NCI-H526 treated with DMSO at 0.1 percent for 48 hours (cell line): ENCODE results near the gene RFTN1.

Experiments used
- DNase-seq: peaks from one replicate; lab custom pipeline; 2025; lab: John Stamatoyannopoulos, UW

The RFTN1 gene

GRCh38 chr3:16378415-16378814 is 135.1 kb downstream of the RFTN1 start:
- DNase-seq, result no peak

DNA sequence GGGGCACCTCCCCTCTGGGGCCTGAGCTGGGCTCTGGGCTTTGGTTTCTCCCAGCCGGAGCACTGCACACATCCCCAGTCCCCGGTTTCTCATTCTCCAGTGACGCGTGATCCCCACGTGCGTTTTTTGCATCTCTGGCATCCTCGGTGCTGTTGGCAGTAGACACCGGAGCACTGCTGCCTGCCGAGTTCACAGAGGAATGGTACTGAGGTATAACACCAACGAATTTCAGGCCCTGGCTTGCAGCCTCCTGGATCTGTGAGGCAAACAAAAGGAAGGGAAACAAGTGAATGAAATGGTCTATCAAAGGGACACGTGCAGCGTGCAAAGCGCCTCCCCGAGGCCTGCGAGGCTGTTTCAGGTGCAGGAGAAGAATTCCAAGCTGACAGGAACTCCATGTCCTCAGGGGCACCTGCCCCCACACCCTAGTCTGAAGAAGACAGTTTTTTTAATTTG is 135.6 kb downstream of the RFTN1 start:
- DNase-seq, result no peak

GRCh38 chr3:16377196-16377595 is 136.3 kb downstream of the RFTN1 start:
- no peak for DNase-seq

GRCh38 chr3:16375891-16376290 is 137.6 kb downstream of the RFTN1 start:
- no peak for DNase-seq

DNA sequence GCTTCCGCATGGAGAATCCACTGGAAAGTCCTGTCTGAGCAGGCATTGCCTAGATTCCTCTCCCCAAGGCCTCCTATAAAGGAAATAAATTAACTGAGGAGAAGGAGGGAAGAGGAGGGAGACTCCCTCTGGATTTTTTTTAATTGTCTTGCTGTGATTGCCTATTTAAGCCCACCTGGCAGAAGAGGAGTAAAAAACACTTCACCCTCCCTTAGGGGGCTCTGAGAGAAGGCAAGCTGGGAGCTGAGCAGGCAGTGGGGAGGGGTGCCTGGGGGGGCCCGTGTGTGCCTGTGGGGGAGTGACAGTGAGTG is 138.6 kb downstream of the RFTN1 start:
- no peak for DNase-seq

GRCh38 chr3:16374047-16374934 is 139.2 kb downstream of the RFTN1 start:
- DNase-seq, result no peak

- DNase-seq, result no peak
Measured at GRCh38 chr3:16373341-16373946, 140.1 kb downstream of the RFTN1 start.

DNA sequence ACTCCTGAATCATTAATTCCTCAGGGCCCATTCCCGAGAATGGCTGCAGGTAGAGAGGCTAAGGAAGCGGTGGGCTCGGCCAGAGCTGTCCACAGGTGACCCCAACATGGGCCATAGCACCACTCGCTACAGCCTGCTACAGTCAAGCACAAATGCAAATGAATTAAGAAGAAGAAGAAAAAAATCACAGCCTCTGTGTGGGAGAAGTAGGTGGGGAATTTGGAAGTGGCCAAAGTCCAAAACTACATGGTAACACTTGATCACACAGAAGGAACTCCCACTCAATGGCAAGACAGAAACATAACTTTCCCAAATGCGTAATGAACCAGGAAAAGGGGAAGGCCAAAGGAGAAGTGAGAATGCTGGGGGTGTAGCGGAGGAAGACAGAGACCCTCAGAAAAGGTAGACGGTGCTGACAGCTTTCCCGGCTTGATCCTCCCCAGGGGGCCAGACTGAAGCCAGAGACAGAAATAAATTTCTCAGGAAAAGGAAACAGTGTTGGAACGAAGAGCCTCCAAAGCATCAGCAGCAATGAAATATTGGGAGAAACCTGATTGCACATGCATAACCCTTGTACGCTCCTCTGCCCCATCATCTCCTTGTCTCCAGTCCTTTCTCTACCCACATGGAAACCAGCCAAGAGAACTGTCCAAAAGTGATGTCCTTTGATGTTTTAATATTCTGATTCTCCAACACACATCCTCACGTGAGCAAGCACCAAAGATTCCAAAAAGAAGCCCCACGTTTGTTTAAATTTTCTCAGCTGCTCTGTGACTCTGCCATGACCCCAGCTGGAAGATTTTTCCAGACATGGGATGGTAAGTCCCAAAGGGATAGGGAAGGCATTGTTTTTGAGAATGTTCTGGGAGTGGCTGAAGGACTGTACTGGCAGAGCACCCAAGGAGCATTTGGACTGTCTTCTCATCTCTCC is 140.9 kb downstream of the RFTN1 start:
- DNase-seq, result no peak

DNA sequence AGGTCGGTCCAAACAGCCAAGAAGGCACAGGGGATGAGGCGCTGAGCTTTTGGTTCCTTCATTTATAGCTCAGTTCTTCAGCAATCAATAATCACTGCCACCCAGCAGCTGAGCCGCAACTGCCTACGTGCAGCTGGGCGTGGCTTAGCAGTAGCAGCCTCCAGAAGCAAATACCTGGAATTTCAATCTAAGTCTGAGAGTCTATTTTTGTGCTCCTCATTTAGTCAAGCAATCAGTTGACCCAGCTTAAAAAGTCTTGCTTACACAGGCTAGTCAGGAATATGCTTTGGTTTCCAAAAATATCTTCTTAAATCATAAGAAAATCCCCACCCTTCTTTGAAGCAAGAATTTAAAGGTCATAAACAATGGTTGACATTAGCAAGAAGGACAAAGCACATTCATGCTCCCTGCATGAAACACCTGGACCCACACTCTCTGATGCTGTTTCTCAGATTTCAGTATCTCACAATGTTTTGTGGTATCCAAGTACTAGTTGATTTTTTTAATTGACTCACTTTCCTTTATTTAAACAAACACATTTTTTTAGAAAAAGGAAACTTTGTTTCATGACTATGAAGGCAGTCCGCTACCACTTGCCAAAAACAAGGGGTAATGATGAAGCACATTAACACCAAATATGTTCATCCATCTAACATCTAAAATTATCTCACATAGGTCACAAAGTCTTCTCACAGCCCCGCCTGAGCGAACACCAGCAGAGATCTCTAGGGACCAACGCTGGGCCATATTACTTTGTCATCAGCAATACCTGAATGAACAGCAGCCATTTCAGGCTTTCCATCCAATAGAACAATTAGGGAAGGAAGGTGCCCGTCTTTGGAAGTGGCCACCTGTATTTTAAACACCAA is 142.4 kb downstream of the RFTN1 start:
- no peak for DNase-seq

GRCh38 chr3:16370503-16370871 is 143.0 kb downstream of the RFTN1 start:
- no peak for DNase-seq

DNA sequence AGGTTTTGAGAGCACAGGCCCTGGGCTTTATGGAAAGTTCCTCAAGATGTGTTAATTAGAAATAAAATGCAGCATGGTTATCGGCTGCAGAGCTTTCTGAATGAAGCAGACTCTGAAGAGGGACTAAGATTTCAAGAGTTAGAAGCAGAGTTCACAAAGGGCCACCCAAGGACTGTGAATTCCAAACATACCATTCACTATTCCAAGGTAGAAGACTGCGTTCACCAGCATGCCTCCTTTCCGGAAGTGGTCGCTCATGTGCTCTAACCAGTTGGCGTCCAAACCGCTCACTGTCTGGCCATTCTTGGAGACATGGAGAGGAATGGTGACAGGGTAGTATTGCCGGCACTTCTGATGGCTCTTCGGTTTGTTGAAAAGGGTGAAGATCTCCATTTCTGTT is 143.6 kb downstream of the RFTN1 start:
- DNase-seq, result no peak

GRCh38 chr3:16369276-16369675 is 144.2 kb downstream of the RFTN1 start:
- no peak for DNase-seq

- DNase-seq, result no peak
Measured at GRCh38 chr3:16366581-16366980, 146.9 kb downstream of the RFTN1 start.

GRCh38 chr3:16365491-16366128 is 147.9 kb downstream of the RFTN1 start:
- no peak for DNase-seq

- DNase-seq, result no peak
Measured at GRCh38 chr3:16364963-16365362, 148.5 kb downstream of the RFTN1 start.

DNA sequence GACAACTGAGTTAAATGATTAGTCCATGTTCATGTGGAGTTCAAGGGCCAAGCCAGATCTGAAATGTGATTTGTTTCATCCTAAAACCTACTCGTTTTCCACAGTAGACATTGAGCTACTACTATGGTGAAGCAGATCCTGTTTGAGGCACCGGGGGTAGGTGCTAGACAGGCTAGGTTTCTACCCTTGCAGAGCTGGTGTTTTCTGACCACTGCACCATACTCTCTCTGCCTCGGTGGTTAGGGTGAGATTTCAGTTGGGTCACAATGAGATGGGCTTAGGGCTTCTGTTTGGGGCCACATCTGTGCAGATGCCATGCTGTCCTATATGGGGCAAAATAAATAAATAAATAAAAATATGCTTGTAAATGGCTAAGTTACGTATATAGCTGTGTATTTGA is 149.2 kb downstream of the RFTN1 start:
- DNase-seq, result no peak

DNA sequence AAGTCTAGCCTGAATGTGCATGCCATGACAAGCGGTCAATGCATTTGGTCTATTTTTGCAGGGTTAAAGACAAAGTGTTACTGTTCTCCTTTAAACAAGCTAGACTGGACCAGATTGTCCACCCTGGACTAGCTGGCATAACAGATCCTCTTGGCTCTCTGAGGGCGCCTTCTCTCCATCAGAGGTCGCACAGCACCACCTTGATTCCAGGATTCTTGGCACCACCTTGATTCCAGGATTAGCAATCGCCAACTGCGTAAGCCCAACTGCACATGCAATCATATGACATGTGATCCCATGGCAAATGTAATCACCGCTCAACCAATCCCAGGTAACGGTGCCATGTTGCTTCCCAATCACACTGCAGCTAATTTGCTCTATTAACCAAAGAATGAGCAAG is 149.9 kb downstream of the RFTN1 start:
- no peak for DNase-seq

- no peak for DNase-seq
Measured at GRCh38 chr3:16362770-16363169, 150.7 kb downstream of the RFTN1 start.

GRCh38 chr3:16361087-16361486 is 152.4 kb downstream of the RFTN1 start:
- DNase-seq, result no peak

DNA sequence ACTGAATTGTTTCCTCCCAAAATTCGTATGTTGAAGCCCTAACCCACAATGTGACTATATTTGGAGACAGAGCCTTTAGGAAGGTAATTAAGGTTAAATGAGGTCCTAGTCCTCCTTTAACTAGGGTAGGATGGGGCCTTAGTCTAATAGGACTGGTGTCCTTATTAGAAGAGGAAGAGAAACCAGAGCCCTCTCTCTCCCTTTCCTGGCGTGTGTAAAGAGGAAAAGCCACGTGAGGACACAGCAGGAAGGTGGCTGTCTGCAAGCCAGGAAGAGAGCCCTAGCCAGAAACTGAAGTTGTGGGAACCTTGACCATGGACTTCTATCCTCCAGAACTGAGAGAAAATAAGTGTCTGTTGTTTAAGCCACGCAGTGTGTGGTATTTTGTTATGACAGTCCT is 154.2 kb downstream of the RFTN1 start:
- no peak for DNase-seq

DNA sequence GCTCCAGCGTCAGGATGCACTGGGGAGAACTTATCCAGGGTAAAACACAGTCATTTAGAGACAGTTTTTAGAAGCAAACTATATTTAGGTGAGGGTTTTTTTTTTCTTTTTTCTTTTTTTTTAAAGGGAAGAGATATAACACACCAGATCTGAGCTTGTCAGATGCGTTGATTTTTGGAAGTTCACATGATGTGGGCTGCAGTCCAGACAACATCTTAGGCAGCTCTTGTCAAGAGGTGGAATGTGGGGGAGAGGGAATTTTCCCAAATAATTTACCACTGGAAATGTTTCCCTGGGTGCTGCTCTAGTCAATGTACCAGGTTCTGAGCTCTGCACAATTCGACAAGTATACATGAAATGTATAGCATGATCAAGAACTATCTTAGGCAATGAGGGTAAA is 155.2 kb downstream of the RFTN1 start:
- DNase-seq, result no peak
